ENCODE results near the gene SEPHS2. TPM values are rescaled to one million over a fixed set of nuclear protein-coding genes. Genes with fewer than 3 reads are reported as not detected.

Gene SEPHS2
- 7.8 and 9.3 TPM in 2 replicates for total RNA-seq

GRCh38 chr16:30445408-30446202, at the start of gene SEPHS2:
Gene SEPHS2 (minus strand): TSS chr16:30445874. CDS start chr16:30445727, 147 bp downstream.
- TF ChIP-seq CTCF (IDR thresholded peaks at IDR 0.05; ENCODE audit: insufficient read depth, low read depth, low read length): peak; percentile 56
- H3K4me3 ChIP-seq (ENCODE audit: low read depth, low read length): peak within 1 kb of the TSS; percentile 76
- DNase-seq (ENCODE audit: low read depth): peak; percentile 99

GRCh38 chr16:30494709-30495108, 49.0 kb upstream of the SEPHS2 start:
- no peak for TF ChIP-seq CTCF (IDR thresholded peaks at IDR 0.05; ENCODE audit: insufficient read depth, low read depth, low read length)
- H3K4me3 ChIP-seq (ENCODE audit: low read depth, low read length): no peak overlapping the region
- no peak for DNase-seq (ENCODE audit: low read depth)

- no peak for DNase-seq (ENCODE audit: low read depth)
- H3K4me3 ChIP-seq (ENCODE audit: low read depth, low read length): no peak overlapping the region
- TF ChIP-seq CTCF (IDR thresholded peaks at IDR 0.05; ENCODE audit: insufficient read depth, low read depth, low read length): no peak
Measured at GRCh38 chr16:30493941-30494488, 48.3 kb upstream of the SEPHS2 start.

GRCh38 chr16:30491744-30492308, 46.2 kb upstream of the SEPHS2 start:
- no peak for TF ChIP-seq CTCF (IDR thresholded peaks at IDR 0.05; ENCODE audit: insufficient read depth, low read depth, low read length)
- H3K4me3 ChIP-seq (ENCODE audit: low read depth, low read length): no peak overlapping the region
- peak; percentile 73 for DNase-seq (ENCODE audit: low read depth)

- TF ChIP-seq CTCF (IDR thresholded peaks at IDR 0.05; ENCODE audit: insufficient read depth, low read depth, low read length): no peak
- no peak for DNase-seq (ENCODE audit: low read depth)
- no peak overlapping the region for H3K4me3 ChIP-seq (ENCODE audit: low read depth, low read length)
Measured at GRCh38 chr16:30491229-30491628, 45.6 kb upstream of the SEPHS2 start.

- no peak for TF ChIP-seq CTCF (IDR thresholded peaks at IDR 0.05; ENCODE audit: insufficient read depth, low read depth, low read length)
- H3K4me3 ChIP-seq (ENCODE audit: low read depth, low read length): no peak overlapping the region
- DNase-seq (ENCODE audit: low read depth): no peak
Measured at GRCh38 chr16:30490210-30490609, 44.5 kb upstream of the SEPHS2 start.
